ENCODE measurements around the gene CPT1C. TPM values are rescaled to one million over a fixed set of nuclear protein-coding genes. Genes with fewer than 3 reads are reported as not detected.

The CPT1C gene
- total RNA-seq, 1 donor from 2014 or later: 51.7 TPM

GRCh38 chr19:49676136-49676783 lies 14.7 kb upstream of the CPT1C start:
- peak; percentile 96 for DNase-seq (ENCODE audit: low spot score)
- H3K4me3 Mint-ChIP-seq: peak overlapping the region; percentile 97
- H3K9me3 ChIP-seq (ENCODE audit: low read depth): no peaks in the 10 kb centered on the region
- H3K9ac ChIP-seq: peak overlapping the region; percentile 96
- H3K9me3 Mint-ChIP-seq: no peaks in the 10 kb centered on the region
- no peak for TF ChIP-seq EZH2phosphoT487 (IDR thresholded peaks at IDR 0.05)
- TF ChIP-seq CTCF (IDR thresholded peaks at IDR 0.05): no peak
- H4K20me1 ChIP-seq (ENCODE audit: low read depth): peaks cover 38% of the 10 kb centered on the region
- H3K4me1 Mint-ChIP-seq: peaks cover 38% of the 10 kb centered on the region
- H3K4me3 ChIP-seq: peak overlapping the region; percentile 88
- peaks cover 76% of the 10 kb centered on the region for H3F3A ChIP-seq (ENCODE audit: low read depth)
- H3K27me3 Mint-ChIP-seq (ENCODE audit: insufficient read depth, low read depth): peaks cover 6% of the 10 kb centered on the region
- peak overlapping the region; percentile 77 for H3K4me2 ChIP-seq
- H3K36me3 Mint-ChIP-seq: peaks cover 6% of the 10 kb centered on the region
- H3K27ac ChIP-seq: peak overlapping the region; percentile 100
- peaks cover 42% of the 10 kb centered on the region for H3K79me2 ChIP-seq (ENCODE audit: low read depth)
- peaks cover 22% of the 10 kb centered on the region for H3K4me1 ChIP-seq
- peak overlapping the region; percentile 92 for H2AFZ ChIP-seq (replicated peaks)
- H3K36me3 ChIP-seq: peaks cover 4% of the 10 kb centered on the region
- peak overlapping the region; percentile 100 for H3K27ac Mint-ChIP-seq
- H3K27me3 ChIP-seq: no peaks in the 10 kb centered on the region

GRCh38 chr19:49676784-49677230 lies 14.1 kb upstream of the CPT1C start:
- Histone ChIP-seq H3K27ac (no peak overlapping the region), H3K4me1 (peaks cover 23% of the 10 kb centered on the region), H3K79me2 (ENCODE audit: low read depth) (peaks cover 47% of the 10 kb centered on the region), H3K36me3 (peaks cover 5% of the 10 kb centered on the region), H3F3A (ENCODE audit: low read depth) (peaks cover 75% of the 10 kb centered on the region), H3K4me3 (peak overlapping the region; percentile 88), H3K9ac (no peak overlapping the region), H3K4me2 (no peak overlapping the region), H4K20me1 (ENCODE audit: low read depth) (peaks cover 38% of the 10 kb centered on the region), H3K27me3 (no peaks in the 10 kb centered on the region), H3K9me3 (ENCODE audit: low read depth) (no peaks in the 10 kb centered on the region), H2AFZ (replicated peaks) (no peak overlapping the region)
- Mint-ChIP-seq H3K4me3 (peak overlapping the region; percentile 97), H3K9me3 (no peaks in the 10 kb centered on the region), H3K36me3 (peaks cover 6% of the 10 kb centered on the region), H3K27ac (peak overlapping the region; percentile 100), H3K27me3 (ENCODE audit: insufficient read depth, low read depth) (peaks cover 6% of the 10 kb centered on the region), H3K4me1 (peaks cover 35% of the 10 kb centered on the region)
- peak; percentile 100 for DNase-seq (ENCODE audit: low spot score)
- TF ChIP-seq CTCF (IDR thresholded peaks at IDR 0.05) (no peak), EZH2phosphoT487 (IDR thresholded peaks at IDR 0.05) (no peak), EZH2 (IDR thresholded peaks at IDR 0.05) (no peak)

GRCh38 chr19:49677231-49677900 lies 13.6 kb upstream of the CPT1C start, which contains the start of gene PRMT1:
TSS of gene PRMT1 (plus strand) at chr19:49677271. CDS start at chr19:49677281, 10 bp downstream.
- Histone ChIP-seq H3F3A (ENCODE audit: low read depth) (peaks cover 75% of the 10 kb centered on the region), H3K4me1 (peaks cover 23% of the 10 kb centered on the region), H2AFZ (replicated peaks) (peak within 1 kb of the TSS; percentile 92), H3K27me3 (no peaks in the 10 kb centered on the region), H3K9me3 (ENCODE audit: low read depth) (no peaks in the 10 kb centered on the region), H3K9ac (peak within 1 kb of the TSS; percentile 96), H3K27ac (peak within 1 kb of the TSS; percentile 100), H3K4me2 (peak within 1 kb of the TSS; percentile 94), H4K20me1 (ENCODE audit: low read depth) (peaks cover 42% of the 10 kb centered on the region), H3K36me3 (peaks cover 5% of the 10 kb centered on the region), H3K79me2 (ENCODE audit: low read depth) (peaks cover 53% of the 10 kb centered on the region), H3K4me3 (peak within 1 kb of the TSS; percentile 88)
- Mint-ChIP-seq H3K4me1 (peaks cover 30% of the 10 kb centered on the region), H3K27ac (peak within 1 kb of the TSS; percentile 100), H3K9me3 (no peaks in the 10 kb centered on the region), H3K4me3 (peak within 1 kb of the TSS; percentile 97), H3K36me3 (peaks cover 4% of the 10 kb centered on the region), H3K27me3 (ENCODE audit: insufficient read depth, low read depth) (peaks cover 6% of the 10 kb centered on the region)
- TF ChIP-seq CTCF (IDR thresholded peaks at IDR 0.05) (no peak), EZH2phosphoT487 (IDR thresholded peaks at IDR 0.05) (no peak)
- no peak for DNase-seq (ENCODE audit: low spot score)
